Neural cell (in vitro differentiated cells): ENCODE results near the gene MMP24OS. TPM values are rescaled to one million over a fixed set of nuclear protein-coding genes. Genes with fewer than 3 reads are reported as not detected.
A peak's percentile ranks its signal among the peaks of the same experiment; 100 is the strongest.

Experiments used
- H2AFZ ChIP-seq: fragments of 200-600, 300-800 bp; sonication (generic), shearing (Covaris generic); 2 replicates; pipeline ENCODE4 v1.6.0; 2014; ENCODE audit warnings: low read depth, mild to moderate bottlenecking, antibody characterized with exemption, low read length, moderate library complexity
- H3F3A ChIP-seq: fragments of 200-600 bp; shearing (Covaris generic); 2 replicates; pipeline ENCODE4 v1.6.1; 2016; ENCODE audit warnings: mild to moderate bottlenecking, moderate library complexity, mixed read lengths, antibody characterized with exemption, low read length; ENCODE audit not compliant: insufficient read depth, poor library complexity, severe bottlenecking
- H3K27ac ChIP-seq: fragments of 200-600, 300-800 bp; sonication (generic), shearing (Covaris generic); 2 replicates; pipeline ENCODE4 v1.5.1; 2014; ENCODE audit warnings: mild to moderate bottlenecking, low read length, moderate library complexity
- H3K27me3 ChIP-seq: fragments of 300-800, 200-600 bp; sonication (generic), shearing (Covaris generic); 2 replicates; pipeline ENCODE4 v1.6.0; 2014; ENCODE audit warnings: mild to moderate bottlenecking, low read depth, low read length, moderate library complexity; ENCODE audit not compliant: insufficient read depth
- H3K36me3 ChIP-seq: fragments of 300-800, 200-600 bp; sonication (generic), shearing (Covaris generic); 2 replicates; pipeline ENCODE4 v1.5.1; 2014; ENCODE audit warnings: mild to moderate bottlenecking, antibody characterized with exemption, low read length, moderate library complexity; ENCODE audit not compliant: insufficient read depth
- H3K4me2 ChIP-seq: fragments of 300-800, 200-600 bp; sonication (generic), shearing (Covaris generic); 2 replicates; pipeline ENCODE4 v1.6.0; 2014; ENCODE audit warnings: mild to moderate bottlenecking, low read length
- H3K4me3 ChIP-seq: fragments of 300-800, 200-600 bp; sonication (generic), shearing (Covaris generic); 2 replicates; pipeline ENCODE4 v1.5.1; 2014; ENCODE audit warnings: mild to moderate bottlenecking, low read length, moderate library complexity
- H3K79me2 ChIP-seq: fragments of 200-600 bp; shearing (Covaris generic); replicated peaks from 2 replicates; pipeline ENCODE4 v1.6.0; 2014; ENCODE audit warnings: mild to moderate bottlenecking, low read length, moderate library complexity; ENCODE audit not compliant: insufficient read depth
- H3K9ac ChIP-seq: fragments of 300-800, 200-600 bp; sonication (generic), shearing (Covaris generic); 2 replicates; pipeline ENCODE4 v1.6.1; 2016; ENCODE audit warnings: mild to moderate bottlenecking, low read length, mixed read lengths
- H3K9me2 ChIP-seq: fragments of 200-600 bp; shearing (Covaris generic); 2 replicates; pipeline ENCODE4 v1.6.1; 2016; ENCODE audit warnings: mild to moderate bottlenecking, low read length, mixed read lengths; ENCODE audit not compliant: insufficient read depth
- H3K9me3 ChIP-seq: fragments of 200-600, 300-800 bp; sonication (generic), shearing (Covaris generic); 2 replicates; pipeline ENCODE4 v1.6.1; 2016; ENCODE audit warnings: mild to moderate bottlenecking, mixed run types, low read length, moderate library complexity, mixed read lengths
- H4K20me1 ChIP-seq: fragments of 200-600 bp; shearing (Covaris generic); 2 replicates; pipeline ENCODE4 v1.6.1; 2016; ENCODE audit warnings: mild to moderate bottlenecking, mixed run types; ENCODE audit not compliant: insufficient read depth
- CTCF ChIP-seq: fragments of 450-650 bp; IDR thresholded peaks from 2 replicates; pipeline ENCODE4 v1.5.1; 2014; ENCODE audit warnings: antibody characterized with exemption, mild to moderate bottlenecking, moderate library complexity; ENCODE audit not compliant: poor library complexity, severe bottlenecking
- EP300 ChIP-seq: fragments of 450-650 bp; conservative IDR thresholded peaks from 2 replicates; pipeline ENCODE4 v1.6.1; 2014; ENCODE audit warnings: antibody characterized with exemption, mild to moderate bottlenecking, moderate library complexity; ENCODE audit not compliant: poor library complexity, severe bottlenecking
- EZH2 ChIP-seq: fragments of 200-600, 300-800 bp; shearing (Covaris generic), sonication (generic); IDR thresholded peaks from 2 replicates; pipeline ENCODE4 v1.6.1; 2014; ENCODE audit warnings: antibody characterized with exemption, low read length, borderline replicate concordance, mild to moderate bottlenecking; ENCODE audit not compliant: insufficient read depth, poor library complexity, severe bottlenecking
- MXI1 ChIP-seq: fragments of 450-650 bp; conservative IDR thresholded peaks from 2 replicates; pipeline ENCODE4 v1.6.1; 2014; ENCODE audit warnings: antibody characterized with exemption, mild to moderate bottlenecking; ENCODE audit not compliant: poor library complexity, severe bottlenecking
- POLR2AphosphoS5 ChIP-seq: IDR thresholded peaks from 2 replicates; pipeline ENCODE4 v1.6.1; 2012
- RAD21 ChIP-seq: fragments of 450-650 bp; conservative IDR thresholded peaks from 2 replicates; pipeline ENCODE4 v1.6.1; 2014; ENCODE audit warnings: antibody characterized with exemption, mild to moderate bottlenecking, moderate library complexity
- REST ChIP-seq: IDR thresholded peaks from 2 replicates; pipeline ENCODE4 v1.6.1; 2012; ENCODE audit warnings: borderline replicate concordance
- SMC3 ChIP-seq: fragments of 450-650 bp; conservative IDR thresholded peaks from 2 replicates; pipeline ENCODE4 v1.6.1; 2014; ENCODE audit warnings: antibody characterized with exemption, mild to moderate bottlenecking, moderate library complexity; ENCODE audit not compliant: poor library complexity
- TAF1 ChIP-seq: IDR thresholded peaks from 2 replicates; pipeline ENCODE4 v1.6.1; 2012; ENCODE audit warnings: low read depth
- polyA plus RNA-seq: library from polyadenylated mRNA; depleted of rRNA; stranded (reverse); fragments of >200 nt; gene quantifications from 2 replicates; pipeline ENCODE4 v1.2.3, GENCODE V29; 2014

The MMP24OS gene
- polyA plus RNA-seq, 1 donor from 2014 or later: 7.7 TPM

- no peak overlapping the region for H3K9ac ChIP-seq
- H3K4me2 ChIP-seq: no peak overlapping the region
- H3K79me2 ChIP-seq: peaks cover 20% of the 10 kb centered on the region
- no peak overlapping the region for H3K4me3 ChIP-seq
- H2AFZ ChIP-seq: no peak overlapping the region
- no peaks in the 10 kb centered on the region for H3K9me2 ChIP-seq
- no peaks in the 10 kb centered on the region for H3K36me3 ChIP-seq
- H3K9me3 ChIP-seq: no peaks in the 10 kb centered on the region
- H3K27ac ChIP-seq: no peak overlapping the region
- no peaks in the 10 kb centered on the region for H3F3A ChIP-seq
- no peaks in the 10 kb centered on the region for H3K27me3 ChIP-seq
- H4K20me1 ChIP-seq: no peaks in the 10 kb centered on the region
- no peak for TF ChIP-seq EP300
- TF ChIP-seq RAD21: no peak
- TF ChIP-seq TAF1: no peak
- TF ChIP-seq CTCF: no peak
- no peak for TF ChIP-seq REST
- TF ChIP-seq SMC3: no peak
- no peak for TF ChIP-seq MXI1
- TF ChIP-seq POLR2AphosphoS5: no peak
- no peak for TF ChIP-seq EZH2
These were observed 1.1 kb upstream of the MMP24OS start for GRCh38 chr20:35279040-35279439.

GRCh38 chr20:35277127-35277526 is 795 bp downstream of the MMP24OS start:
- H4K20me1 ChIP-seq: no peaks in the 10 kb centered on the region
- TF ChIP-seq EP300 (no peak), TAF1 (peak; percentile 25)
- no peaks in the 10 kb centered on the region for H3K36me3 ChIP-seq
- no peaks in the 10 kb centered on the region for H3K27me3 ChIP-seq
- peak overlapping the region; percentile 72 for H3K27ac ChIP-seq
- peak overlapping the region; percentile 92 for H3K4me2 ChIP-seq
- H3K4me3 ChIP-seq: peak overlapping the region; percentile 77
- H3K9me2 ChIP-seq: no peaks in the 10 kb centered on the region
- H3K9ac ChIP-seq: peak overlapping the region; percentile 83
- H3F3A ChIP-seq: no peaks in the 10 kb centered on the region
- H3K9me3 ChIP-seq: no peaks in the 10 kb centered on the region
- peaks cover 5% of the 10 kb centered on the region for H3K79me2 ChIP-seq
- peak overlapping the region; percentile 40 for H2AFZ ChIP-seq

- Histone ChIP-seq H3K9ac (peak overlapping the region; percentile 83), H3K4me3 (peak overlapping the region; percentile 77), H3F3A (no peaks in the 10 kb centered on the region), H3K27ac (no peak overlapping the region), H4K20me1 (no peaks in the 10 kb centered on the region), H3K36me3 (no peaks in the 10 kb centered on the region), H3K9me2 (no peaks in the 10 kb centered on the region), H3K27me3 (no peaks in the 10 kb centered on the region), H2AFZ (no peak overlapping the region), H3K4me2 (no peak overlapping the region), H3K9me3 (no peaks in the 10 kb centered on the region), H3K79me2 (peaks cover 5% of the 10 kb centered on the region)
- TF ChIP-seq POLR2AphosphoS5: no peak
- no peak for TF ChIP-seq RAD21
- no peak for TF ChIP-seq EP300
- no peak for TF ChIP-seq TAF1
- TF ChIP-seq MXI1: no peak
- TF ChIP-seq SMC3: no peak
- no peak for TF ChIP-seq CTCF
- TF ChIP-seq EZH2: no peak
- TF ChIP-seq REST: no peak
These were observed 1.5 kb downstream of the MMP24OS start for GRCh38 chr20:35276408-35276807.
